ENCODE data around the gene NSUN2. TPM values are rescaled to one million over a fixed set of nuclear protein-coding genes. Genes with fewer than 3 reads are reported as not detected.

NSUN2 gene
- total and polyA plus RNA-seq, 4 donors: 36.6 to 52.7 (median 44.1) TPM

DNA sequence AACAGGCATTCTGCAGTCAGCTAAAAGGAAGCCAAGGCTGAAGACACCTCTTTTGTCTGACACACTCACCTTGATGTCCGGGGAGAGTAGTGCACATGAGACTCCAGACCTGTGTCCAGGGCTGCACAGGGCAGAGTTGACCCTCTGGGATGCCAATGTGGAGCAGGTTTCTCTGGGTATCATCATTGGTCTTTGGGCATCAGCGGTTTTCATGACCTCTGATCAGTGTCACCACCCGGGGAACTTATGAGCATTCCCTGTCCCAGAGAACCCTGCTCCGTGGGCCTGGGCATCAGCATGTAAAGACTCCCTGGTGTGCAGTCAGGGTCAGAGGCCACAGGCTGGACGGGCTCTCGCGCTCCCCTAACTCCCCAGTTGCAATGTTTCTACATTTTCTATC is 80.2 kb downstream of the NSUN2 start:
- TF ChIP-seq, protein P1, sequence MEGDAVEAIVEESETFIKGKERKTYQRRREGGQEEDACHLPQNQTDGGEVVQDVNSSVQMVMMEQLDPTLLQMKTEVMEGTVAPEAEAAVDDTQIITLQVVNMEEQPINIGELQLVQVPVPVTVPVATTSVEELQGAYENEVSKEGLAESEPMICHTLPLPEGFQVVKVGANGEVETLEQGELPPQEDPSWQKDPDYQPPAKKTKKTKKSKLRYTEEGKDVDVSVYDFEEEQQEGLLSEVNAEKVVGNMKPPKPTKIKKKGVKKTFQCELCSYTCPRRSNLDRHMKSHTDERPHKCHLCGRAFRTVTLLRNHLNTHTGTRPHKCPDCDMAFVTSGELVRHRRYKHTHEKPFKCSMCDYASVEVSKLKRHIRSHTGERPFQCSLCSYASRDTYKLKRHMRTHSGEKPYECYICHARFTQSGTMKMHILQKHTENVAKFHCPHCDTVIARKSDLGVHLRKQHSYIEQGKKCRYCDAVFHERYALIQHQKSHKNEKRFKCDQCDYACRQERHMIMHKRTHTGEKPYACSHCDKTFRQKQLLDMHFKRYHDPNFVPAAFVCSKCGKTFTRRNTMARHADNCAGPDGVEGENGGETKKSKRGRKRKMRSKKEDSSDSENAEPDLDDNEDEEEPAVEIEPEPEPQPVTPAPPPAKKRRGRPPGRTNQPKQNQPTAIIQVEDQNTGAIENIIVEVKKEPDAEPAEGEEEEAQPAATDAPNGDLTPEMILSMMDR (IDR thresholded peaks at IDR 0.05; ENCODE audit: control extremely low read depth, extremely low read depth): no peak
- ATAC-seq (ENCODE audit: insufficient read depth, low FRiP score): no peak
- Histone ChIP-seq H3K9ac (ENCODE audit: insufficient read depth in 1 of 2, low read length in 2 of 2) (no peak overlapping the region), H3K9me3 (ENCODE audit: control insufficient read depth in 4 of 4, insufficient read depth in 3 of 4, low read length in 3 of 4) (no peaks in the 10 kb centered on the region), H3K4me3 (no peak overlapping the region), H3K27ac (ENCODE audit: low read depth in 1 of 2, low read length in 1 of 2) (no peak overlapping the region), H3K27me3 (ENCODE audit: control insufficient read depth in 3 of 3, insufficient read depth in 3 of 3, low read length in 2 of 3) (no peaks in the 10 kb centered on the region), H3K36me3 (ENCODE audit: control insufficient read depth in 4 of 4, insufficient read depth in 4 of 4, low read length in 4 of 4) (no peaks in the 10 kb centered on the region), H3K4me1 (ENCODE audit: control insufficient read depth in 5 of 5, insufficient read depth in 5 of 5, low read length in 5 of 5) (no peaks in the 10 kb centered on the region)
- 82 to 91% methylated on average over 7 of the region's 7 CpGs for WGBS, 2 donors
- no peak for DNase-seq

DNA sequence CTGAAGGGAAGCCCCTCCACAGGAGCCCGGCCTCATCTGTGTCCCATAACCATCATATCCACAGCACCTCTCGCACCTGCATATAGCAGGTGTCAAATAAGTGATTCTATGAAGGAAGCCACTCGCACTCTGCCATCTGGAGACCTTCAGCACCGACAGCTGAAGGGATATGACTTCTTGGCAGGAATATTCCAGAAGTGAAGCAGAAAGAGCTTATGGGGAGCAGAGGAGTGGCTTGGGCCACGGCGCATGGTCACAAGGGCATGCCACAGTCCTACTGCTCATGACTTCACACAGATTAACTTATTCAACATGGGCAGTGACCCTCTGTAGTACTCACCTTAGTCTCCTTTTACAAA is 80.9 kb downstream of the NSUN2 start:
- no peak for ATAC-seq (ENCODE audit: insufficient read depth, low FRiP score)
- no peaks in the 10 kb centered on the region for H3K4me1 ChIP-seq (ENCODE audit: control insufficient read depth in 5 of 5, insufficient read depth in 5 of 5, low read length in 5 of 5)
- DNase-seq: no peak
- H3K36me3 ChIP-seq (ENCODE audit: control insufficient read depth in 4 of 4, insufficient read depth in 4 of 4, low read length in 4 of 4): no peaks in the 10 kb centered on the region
- H3K9me3 ChIP-seq (ENCODE audit: control insufficient read depth in 4 of 4, insufficient read depth in 3 of 4, low read length in 3 of 4): no peaks in the 10 kb centered on the region
- TF ChIP-seq, protein P1 (IDR thresholded peaks at IDR 0.05; ENCODE audit: control extremely low read depth, extremely low read depth): no peak
- H3K27ac ChIP-seq (ENCODE audit: low read depth in 1 of 2, low read length in 1 of 2): no peak overlapping the region
- H3K4me3 ChIP-seq: no peak overlapping the region
- no peaks in the 10 kb centered on the region for H3K27me3 ChIP-seq (ENCODE audit: control insufficient read depth in 3 of 3, insufficient read depth in 3 of 3, low read length in 2 of 3)
- no peak overlapping the region for H3K9ac ChIP-seq (ENCODE audit: insufficient read depth in 1 of 2, low read length in 2 of 2)
- WGBS, 2 donors: 92% methylated on average over 6 of the region's 6 CpGs

DNA sequence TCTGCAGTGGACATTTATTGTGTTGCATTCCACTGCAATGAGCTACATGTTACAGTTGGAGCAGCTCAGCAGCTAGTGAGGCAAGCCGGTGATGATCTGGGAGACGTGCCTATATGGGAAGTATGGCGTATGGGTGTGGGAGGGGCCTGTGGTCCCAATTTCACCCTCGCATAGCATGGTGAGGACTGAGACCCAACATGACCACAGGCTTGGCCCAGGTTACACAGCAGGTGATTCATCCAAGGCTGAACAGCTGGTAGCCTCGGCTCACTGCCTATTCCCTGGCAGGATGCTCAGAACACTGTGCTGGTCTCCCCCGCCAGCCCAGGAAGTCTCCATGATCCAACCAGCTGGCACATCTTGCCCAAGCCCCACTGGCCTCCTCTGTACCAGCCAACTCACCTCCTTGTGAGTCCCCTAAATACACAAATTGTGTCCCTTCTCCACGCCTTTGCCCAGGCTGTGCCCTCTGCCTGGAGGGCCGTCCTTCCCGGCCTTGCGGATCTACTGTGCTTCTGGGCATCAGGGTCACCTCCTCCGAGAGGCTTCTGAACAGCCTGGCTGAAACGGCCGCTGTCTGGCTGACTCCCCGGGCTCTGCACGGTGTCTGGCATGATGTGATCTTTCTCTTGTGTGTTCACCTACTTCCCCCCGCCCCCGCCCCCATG is 81.4 kb downstream of the NSUN2 start:
- TF ChIP-seq, protein P1 (IDR thresholded peaks at IDR 0.05; ENCODE audit: control extremely low read depth, extremely low read depth): no peak
- DNase-seq (no peak), ATAC-seq (ENCODE audit: insufficient read depth, low FRiP score) (no peak)
- H3K9ac ChIP-seq (ENCODE audit: insufficient read depth in 1 of 2, low read length in 2 of 2): no peak overlapping the region
- H3K27ac ChIP-seq (ENCODE audit: low read depth in 1 of 2, low read length in 1 of 2): no peak overlapping the region
- no peaks in the 10 kb centered on the region for H3K36me3 ChIP-seq (ENCODE audit: control insufficient read depth in 4 of 4, insufficient read depth in 4 of 4, low read length in 4 of 4)
- no peak overlapping the region for H3K4me3 ChIP-seq
- H3K9me3 ChIP-seq (ENCODE audit: control insufficient read depth in 4 of 4, insufficient read depth in 3 of 4, low read length in 3 of 4): no peaks in the 10 kb centered on the region
- 87 to 96% methylated on average over 17 of the region's 17 CpGs for WGBS, 2 donors
- H3K4me1 ChIP-seq (ENCODE audit: control insufficient read depth in 5 of 5, insufficient read depth in 5 of 5, low read length in 5 of 5): no peaks in the 10 kb centered on the region
- H3K27me3 ChIP-seq (ENCODE audit: control insufficient read depth in 3 of 3, insufficient read depth in 3 of 3, low read length in 2 of 3): no peaks in the 10 kb centered on the region

DNA sequence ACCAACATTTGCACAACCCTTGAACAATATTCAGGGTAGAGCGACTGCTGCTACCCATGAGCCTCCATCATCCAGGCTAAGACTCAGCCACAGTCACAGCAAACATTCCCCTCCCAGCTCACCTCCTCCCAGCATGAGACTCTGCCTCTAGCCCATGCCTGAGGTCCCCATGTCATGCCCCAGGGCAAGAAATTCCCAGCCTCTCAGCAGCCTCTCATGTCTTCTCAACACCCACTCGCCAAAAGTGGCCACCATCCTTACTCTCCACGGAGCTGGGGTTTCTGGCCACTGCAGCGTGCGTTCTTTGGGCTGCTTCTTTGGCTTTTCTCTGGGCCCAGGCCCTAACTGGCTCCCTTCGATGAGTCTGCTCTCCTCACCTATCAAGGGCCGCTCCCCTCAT is 82.2 kb downstream of the NSUN2 start:
- H3K27me3 ChIP-seq (ENCODE audit: control insufficient read depth in 3 of 3, insufficient read depth in 3 of 3, low read length in 2 of 3): no peaks in the 10 kb centered on the region
- WGBS, 2 donors: 94 to 96% methylated on average over 7 of the region's 7 CpGs
- no peak for ATAC-seq (ENCODE audit: insufficient read depth, low FRiP score)
- H3K4me3 ChIP-seq: no peak overlapping the region
- no peaks in the 10 kb centered on the region for H3K4me1 ChIP-seq (ENCODE audit: control insufficient read depth in 5 of 5, insufficient read depth in 5 of 5, low read length in 5 of 5)
- no peaks in the 10 kb centered on the region for H3K36me3 ChIP-seq (ENCODE audit: control insufficient read depth in 4 of 4, insufficient read depth in 4 of 4, low read length in 4 of 4)
- TF ChIP-seq, protein P1 (IDR thresholded peaks at IDR 0.05; ENCODE audit: control extremely low read depth, extremely low read depth): no peak
- no peak for DNase-seq
- H3K9ac ChIP-seq (ENCODE audit: insufficient read depth in 1 of 2, low read length in 2 of 2): no peak overlapping the region
- H3K9me3 ChIP-seq (ENCODE audit: control insufficient read depth in 4 of 4, insufficient read depth in 3 of 4, low read length in 3 of 4): no peaks in the 10 kb centered on the region
- no peak overlapping the region for H3K27ac ChIP-seq (ENCODE audit: low read depth in 1 of 2, low read length in 1 of 2)
